Amniotic epithelial cell (primary cell): ENCODE results near the gene KCNS3.
"Not testable (repeated sequence)": the region's sequence is repeated elsewhere in the genome, so short reads cannot be mapped to it uniquely, and the experiment has no call there.

Source experiments
- DNase-seq: peaks from one replicate; pipeline ENCODE4 v3.0.0-alpha.2; 2010; ENCODE audit warnings: low read depth

Gene KCNS3

DNA sequence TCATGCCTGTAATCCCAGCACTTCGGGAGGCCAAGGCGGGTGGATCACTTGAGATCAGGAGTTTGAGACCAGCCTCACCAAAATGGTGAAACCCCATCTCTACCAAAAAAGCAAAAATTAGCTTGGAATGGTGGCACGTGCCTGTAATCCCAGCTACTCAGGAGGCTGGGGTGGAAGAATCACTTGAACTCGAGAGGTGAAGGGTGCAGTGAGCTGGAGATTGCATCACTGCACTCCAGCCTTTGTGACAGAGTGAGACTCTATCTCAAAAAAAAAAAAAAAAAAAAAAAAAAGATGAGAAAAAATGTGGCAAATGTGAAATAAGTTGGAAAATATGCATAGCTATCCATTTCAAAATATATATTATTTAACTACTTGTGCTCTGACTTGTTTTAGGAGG, 65.0 kb downstream of the KCNS3 start:
- no peak for DNase-seq

GRCh38 chr2:17947113-17947512, 68.6 kb downstream of the KCNS3 start:
- no peak for DNase-seq

DNA sequence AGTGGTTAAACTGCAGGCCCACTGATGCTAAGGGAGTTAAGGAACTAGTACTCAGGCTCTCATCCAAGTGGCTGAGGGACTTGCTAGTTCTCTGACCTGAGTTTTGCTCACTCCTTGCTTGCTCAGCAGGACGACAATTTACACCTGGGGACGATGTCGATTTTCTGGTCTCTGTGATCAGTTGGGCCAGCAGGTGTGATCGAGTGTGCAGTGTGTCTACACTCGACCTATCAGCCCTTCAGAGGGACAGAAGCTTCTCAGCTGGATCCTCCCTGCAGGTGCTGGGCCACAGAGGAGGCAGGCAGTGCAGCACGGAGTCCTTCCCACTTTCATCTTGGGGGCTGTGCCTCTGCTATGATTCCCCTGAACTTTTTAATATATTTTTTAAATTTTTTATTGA, 71.5 kb downstream of the KCNS3 start:
- DNase-seq = no peak

DNA sequence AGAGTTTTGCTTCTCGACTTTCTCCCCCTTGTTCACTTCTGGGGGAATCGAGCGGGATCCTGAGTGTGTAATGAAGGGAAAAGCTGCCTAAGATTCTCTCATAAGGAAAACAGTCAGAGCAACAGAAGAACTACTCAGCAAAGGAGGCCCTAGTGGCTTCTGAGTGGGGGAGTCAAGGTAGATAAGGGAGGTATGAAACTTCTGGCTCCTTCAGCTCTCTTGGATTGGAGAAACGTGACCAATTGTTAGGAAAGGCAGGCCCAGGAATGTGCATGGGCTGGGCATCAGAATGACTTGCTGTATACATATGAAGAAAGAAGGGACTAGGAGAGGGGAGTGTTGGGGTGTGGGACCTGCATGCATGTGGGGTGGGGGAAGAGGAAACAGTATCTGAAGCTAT, 73.1 kb downstream of the KCNS3 start:
- DNase-seq = no peak

DNA sequence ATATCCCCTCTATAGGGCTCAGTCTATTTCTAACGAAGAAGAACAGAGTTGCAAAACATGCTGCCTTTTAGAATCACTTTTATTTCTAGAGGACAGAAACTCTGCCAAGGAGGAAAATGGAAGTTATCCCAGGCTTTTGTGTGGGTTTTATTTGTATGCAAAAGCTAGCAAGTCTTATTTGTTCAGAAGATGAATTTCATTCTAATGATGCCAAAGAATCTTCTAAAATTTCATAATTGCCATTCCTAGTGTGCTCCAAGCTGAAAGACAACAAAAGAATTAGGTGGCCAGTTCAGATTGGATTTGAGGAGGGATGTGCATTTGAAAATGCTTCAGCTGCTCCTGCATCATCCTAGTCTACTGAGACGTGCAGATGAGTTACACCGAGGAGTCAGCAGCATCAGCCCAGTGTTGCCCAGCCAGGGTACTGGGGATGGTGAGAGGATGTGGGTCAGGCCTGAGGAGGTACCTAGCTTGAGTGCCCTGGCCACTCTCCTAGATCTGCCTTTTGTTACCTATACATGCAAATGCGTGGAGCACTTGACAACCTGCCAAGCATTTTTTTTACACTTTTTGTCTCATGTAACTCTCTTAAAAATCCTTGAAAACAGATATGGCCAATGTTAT, 80.1 kb downstream of the KCNS3 start:
- DNase-seq = no peak

GRCh38 chr2:17959356-17959755, 80.9 kb downstream of the KCNS3 start:
- no peak for DNase-seq

GRCh38 chr2:17959833-17960232, 81.4 kb downstream of the KCNS3 start:
- no peak for DNase-seq

DNA sequence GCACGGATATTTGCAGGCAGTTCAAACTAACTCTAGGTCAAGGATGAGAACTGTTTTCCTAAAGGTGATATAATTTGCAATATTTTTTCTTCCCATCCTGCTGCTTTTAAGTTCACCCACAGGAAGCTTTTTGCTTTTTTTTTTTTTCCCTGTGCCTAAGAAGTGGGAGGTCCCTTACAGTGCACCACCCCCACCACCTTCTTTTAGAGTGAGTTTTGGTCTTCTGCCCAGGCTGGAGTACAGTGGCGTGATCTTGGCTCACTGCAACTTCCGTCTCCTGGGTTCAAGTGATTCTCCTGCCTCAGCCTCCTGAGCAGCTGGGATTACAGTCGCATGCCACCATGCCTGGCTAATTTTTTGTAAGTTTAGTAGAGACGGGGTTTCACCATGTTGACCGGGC, 82.5 kb downstream of the KCNS3 start:
- no peak for DNase-seq

DNA sequence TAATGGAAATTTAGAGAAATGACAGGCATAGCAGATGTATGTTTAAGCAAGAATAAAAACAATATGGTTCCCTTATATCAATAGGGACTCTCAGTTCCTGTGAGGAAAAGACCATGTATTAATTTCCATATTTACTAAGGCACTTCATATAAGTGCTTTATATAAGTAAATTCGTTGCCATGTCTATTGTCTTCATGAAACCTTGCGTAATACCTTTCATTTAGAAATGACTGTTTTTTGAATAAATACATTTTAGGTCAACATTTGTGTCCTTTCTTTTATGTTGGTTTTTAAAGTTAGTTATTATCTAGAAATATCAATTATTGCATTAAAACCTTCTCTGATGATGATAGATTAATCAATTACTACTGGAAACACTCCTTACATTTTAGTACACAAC, 83.3 kb downstream of the KCNS3 start:
- no peak for DNase-seq

DNA sequence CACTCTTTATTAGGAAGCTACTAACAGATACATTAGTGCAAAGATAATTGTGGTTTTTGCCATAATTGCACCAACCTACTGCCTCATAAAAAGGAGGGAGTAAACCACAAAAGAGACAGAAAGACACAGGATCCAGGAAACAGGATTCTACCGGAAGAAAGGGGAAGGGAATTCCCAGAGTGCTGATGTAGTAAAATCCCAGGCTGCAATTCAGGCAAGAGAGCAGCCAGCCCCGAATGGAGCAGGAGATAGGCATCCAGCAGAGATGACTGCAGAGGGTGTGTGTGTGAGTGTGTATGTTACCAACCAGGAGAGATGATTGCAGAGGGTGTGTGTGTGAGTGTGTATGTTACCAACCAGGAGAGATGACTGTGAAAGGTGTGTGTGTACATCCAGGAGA, 84.4 kb downstream of the KCNS3 start:
- peak; percentile 42 for DNase-seq

- DNase-seq = not testable (repeated sequence)
These were observed 85.1 kb downstream of the KCNS3 start for GRCh38 chr2:17963571-17963970.

DNA sequence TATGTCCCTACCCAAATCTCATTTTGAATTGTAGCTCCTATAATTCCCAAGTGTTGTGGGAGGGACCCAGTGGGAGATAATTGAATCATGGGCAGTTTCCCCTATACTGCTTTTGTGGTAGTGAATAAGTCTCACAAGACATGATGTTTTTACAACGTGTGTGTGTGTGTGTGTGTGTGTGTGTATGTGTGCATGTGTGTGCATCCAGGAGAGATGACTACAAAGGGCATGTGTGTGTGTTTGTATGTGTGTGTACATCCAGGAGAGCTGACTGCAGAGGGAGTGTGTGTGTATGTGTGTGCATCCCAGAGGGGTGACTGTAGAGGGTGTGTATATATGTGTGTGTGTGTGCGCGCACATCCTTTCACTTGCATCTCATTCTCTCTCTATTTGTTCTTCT, 86.7 kb downstream of the KCNS3 start:
- no peak for DNase-seq

DNA sequence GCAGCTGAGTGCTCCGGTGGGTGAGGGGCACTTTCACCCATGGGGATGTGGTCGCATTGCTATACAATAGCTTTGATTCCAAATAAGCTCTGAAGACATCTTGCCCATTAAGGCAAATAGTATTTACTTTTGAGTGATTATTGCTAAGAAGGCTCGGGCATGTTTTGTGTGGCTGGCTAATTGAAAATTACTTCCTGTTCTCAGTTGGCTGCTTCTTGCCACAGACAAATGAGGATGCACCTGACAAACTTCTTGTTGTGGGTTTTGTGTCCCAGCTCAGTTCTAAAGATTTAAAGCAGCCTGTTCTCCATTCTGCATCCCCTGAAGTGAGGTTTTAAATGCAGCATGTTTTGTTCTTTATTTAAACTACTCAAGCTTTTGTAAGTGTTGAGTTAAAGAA, 88.3 kb downstream of the KCNS3 start:
- no peak for DNase-seq

DNA sequence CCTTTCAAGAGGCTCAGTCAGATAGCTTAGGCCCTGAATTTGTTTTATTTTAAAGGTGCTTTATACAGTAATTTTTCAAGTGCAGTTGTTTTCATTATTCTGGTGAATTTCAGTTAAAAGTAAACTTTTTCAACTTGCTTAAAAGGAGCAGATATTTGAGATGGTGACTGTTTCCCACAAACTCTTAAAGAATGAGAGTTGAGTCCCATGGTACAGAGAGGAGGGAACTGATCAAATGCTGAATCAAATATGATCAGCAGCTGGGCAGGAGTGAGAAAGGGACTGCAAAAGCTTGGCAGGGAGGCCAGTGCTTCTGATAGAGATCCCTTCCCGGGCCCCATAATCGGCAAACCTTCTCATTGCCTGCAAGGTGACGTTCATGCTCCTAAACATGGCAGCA, 91.2 kb downstream of the KCNS3 start:
- no peak for DNase-seq

GRCh38 chr2:17971531-17972125, 93.2 kb downstream of the KCNS3 start:
- DNase-seq = no peak

- peak; percentile 83 for DNase-seq
These were observed 94.5 kb downstream of the KCNS3 start for GRCh38 chr2:17972991-17973390.

- DNase-seq = no peak
These were observed 96.9 kb downstream of the KCNS3 start for GRCh38 chr2:17975401-17975800.

DNA sequence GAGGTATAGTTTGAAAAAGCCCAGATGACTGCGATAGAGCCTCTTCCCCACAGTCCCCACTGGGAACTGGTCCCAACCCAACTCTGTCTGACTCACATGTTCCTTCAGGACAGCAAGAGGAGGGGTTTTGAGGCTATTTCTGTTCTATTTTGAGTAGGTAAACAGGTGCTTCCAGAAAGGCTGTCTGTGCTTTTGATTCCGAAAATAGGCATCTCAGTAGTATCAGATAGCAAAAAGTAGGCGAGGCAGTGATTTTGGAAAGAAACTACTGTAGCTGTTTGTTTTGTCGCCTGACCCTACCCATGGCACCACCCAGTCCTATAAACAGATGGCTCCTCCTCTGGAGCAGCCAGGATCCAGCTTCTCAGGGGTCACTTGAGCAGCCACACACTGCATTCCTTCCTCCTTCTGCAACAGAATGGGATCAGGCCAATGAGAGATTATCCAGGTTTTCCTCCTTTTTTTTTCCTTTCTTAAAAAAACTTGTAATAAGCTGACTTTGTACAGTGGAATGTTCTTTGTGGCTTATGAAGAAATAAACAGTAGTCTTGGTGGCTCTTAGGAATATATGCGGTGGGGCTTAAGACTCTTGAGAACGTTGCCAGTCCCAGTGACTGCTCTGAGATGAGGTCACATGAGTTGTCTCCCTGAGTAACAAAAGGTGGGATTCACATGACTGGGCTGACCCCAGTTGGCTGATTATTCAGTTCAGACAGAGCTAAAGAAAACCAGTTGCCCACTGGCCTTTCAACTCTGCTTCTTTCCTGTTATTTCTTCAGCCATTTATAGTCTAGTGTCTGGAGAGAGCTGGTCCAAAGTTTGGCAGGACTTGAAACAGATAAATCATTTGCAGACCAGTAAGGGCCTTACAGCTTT, 98.6 kb downstream of the KCNS3 start:
- peak; percentile 100 for DNase-seq

- DNase-seq = peak; percentile 76
These were observed 101.2 kb downstream of the KCNS3 start for GRCh38 chr2:17979707-17980106.

DNA sequence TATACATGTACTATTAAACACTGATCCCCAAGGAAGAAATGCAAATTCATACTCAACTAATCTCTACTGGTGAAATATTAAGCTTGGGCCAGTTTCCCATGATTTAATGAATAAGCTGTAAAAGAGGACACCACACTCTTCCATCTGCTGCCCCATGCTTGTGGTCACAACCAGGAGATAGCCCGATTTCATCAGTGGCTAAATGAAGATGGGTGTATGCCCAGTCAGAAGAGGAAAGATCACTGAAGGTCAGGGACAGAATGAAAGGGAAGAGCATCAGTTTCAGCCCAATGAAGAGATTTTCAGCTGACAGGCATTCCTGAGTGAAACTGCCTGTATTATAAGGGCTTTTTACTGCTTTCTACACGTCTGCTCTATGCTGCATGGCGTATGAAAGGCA, 103.5 kb downstream of the KCNS3 start:
- peak; percentile 48 for DNase-seq
